Esophagus muscularis mucosa (tissue), 3 donors: Measurements from ENCODE around the gene C16orf46.

ENCODE experiments used
- CTCF ChIP-seq, 3 experiments: fragments of 200-600 bp in 2 of 3; fragments of 450-650 bp in 1 of 3; sonication (generic) in 2 of 3; IDR thresholded peaks; one replicate each; pipeline ENCODE4 v1.5.1; 2017 to 2019; ENCODE audit warnings: antibody characterized with exemption in 3 of 3, mild to moderate bottlenecking in 2 of 3, moderate library complexity in 1 of 3
- EP300 ChIP-seq: sonication (generic); formaldehyde crosslinking; IDR thresholded peaks from one replicate; pipeline ENCODE4 v1.6.1; 2017; ENCODE audit warnings: antibody characterized with exemption

GRCh38 chr16:81077076-81077940 is at the start of gene C16orf46:
- TF ChIP-seq CTCF (IDR thresholded peaks at IDR 0.05) = peak in 1 of 3 experiments; percentile 4
- no peak for TF ChIP-seq EP300
